Tracheal epithelial cell (primary cell): ENCODE results near the gene HSD17B11. TPM values are rescaled to one million over a fixed set of nuclear protein-coding genes. Genes with fewer than 3 reads are reported as not detected.

Experiments used
- total RNA-seq: library from RNA; depleted of rRNA; stranded (reverse); fragments of >200 nt; gene quantifications from 2 replicates; pipeline ENCODE4 v1.2.1, GENCODE V29; 2014

HSD17B11 gene
- total RNA-seq: 1.3 and 8.0 TPM in 2 replicates

GRCh38 chr4:87390891-87391575 lies at the start of gene HSD17B11:
TSS of gene HSD17B11 (minus strand) at chr4:87391188. CDS start at chr4:87391070, 118 bp downstream.

GRCh38 chr4:87422104-87423052 lies 31.4 kb upstream of the HSD17B11 start, which contains the start of gene NUDT9:
TSS of gene NUDT9 (plus strand) at chr4:87422573. CDS start at chr4:87422906, 333 bp downstream.

GRCh38 chr4:87322754-87323153 lies 68.2 kb downstream of the HSD17B11 start, which contains the start of gene HSD17B13:
TSS of gene HSD17B13 (minus strand) at chr4:87322882. CDS start at chr4:87322841, 41 bp downstream.

Other genes with a start within 250 kb of the HSD17B11 start
- 7.5 and 11.3 TPM in 2 replicates for gene KLHL8, start 170.6 kb downstream of the HSD17B11 start, total RNA-seq
- not detected in 2 replicates for gene HSD17B13, start 68.3 kb downstream of the HSD17B11 start, total RNA-seq
- 10.8 and 15.8 TPM in 2 replicates for gene NUDT9, start 31.4 kb upstream of the HSD17B11 start, total RNA-seq
- 0.43 and 0.72 TPM in 2 replicates for gene SPARCL1, start 138.2 kb upstream of the HSD17B11 start, total RNA-seq
- not detected in 2 replicates for gene DSPP, start 217.3 kb upstream of the HSD17B11 start, total RNA-seq